GM12873 (cell line): ENCODE measurements around the gene NOLC1.

ENCODE experiments used
- TF ChIP-seq, protein P1 (sequence below): IDR thresholded peaks from 2 replicates; pipeline ENCODE4 v1.5.1; 2012; ENCODE audit warnings: low read depth, mild to moderate bottlenecking, moderate library complexity, low read length, control low read depth; ENCODE audit not compliant: insufficient read depth; ENCODE audit errors: missing control alignments

The NOLC1 gene

DNA sequence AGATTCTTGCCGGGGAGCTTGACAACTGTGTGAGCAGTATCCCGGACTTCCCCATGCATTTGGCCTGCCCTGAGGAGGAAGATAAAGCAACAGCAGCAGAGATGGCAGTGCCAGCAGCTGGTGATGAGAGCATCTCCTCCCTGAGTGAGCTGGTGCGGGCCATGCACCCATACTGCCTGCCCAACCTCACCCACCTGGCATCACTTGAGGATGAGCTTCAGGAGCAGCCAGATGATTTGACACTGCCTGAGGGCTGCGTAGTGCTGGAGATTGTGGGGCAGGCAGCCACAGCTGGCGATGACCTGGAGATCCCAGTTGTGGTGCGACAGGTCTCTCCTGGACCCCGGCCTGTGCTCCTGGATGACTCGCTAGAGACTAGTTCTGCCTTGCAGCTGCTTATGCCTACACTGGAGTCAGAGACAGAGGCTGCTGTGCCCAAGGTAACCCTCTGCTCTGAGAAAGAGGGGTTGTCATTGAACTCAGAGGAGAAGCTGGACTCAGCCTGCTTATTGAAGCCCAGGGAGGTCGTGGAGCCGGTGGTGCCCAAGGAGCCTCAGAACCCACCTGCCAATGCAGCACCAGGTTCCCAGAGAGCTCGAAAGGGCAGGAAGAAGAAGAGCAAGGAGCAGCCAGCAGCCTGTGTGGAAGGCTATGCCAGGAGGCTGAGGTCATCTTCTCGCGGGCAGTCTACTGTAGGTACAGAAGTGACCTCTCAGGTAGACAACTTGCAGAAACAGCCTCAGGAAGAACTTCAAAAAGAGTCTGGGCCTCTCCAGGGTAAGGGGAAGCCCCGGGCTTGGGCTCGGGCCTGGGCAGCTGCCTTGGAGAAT is 12.7 kb upstream of the NOLC1 start:
- TF ChIP-seq, protein P1, sequence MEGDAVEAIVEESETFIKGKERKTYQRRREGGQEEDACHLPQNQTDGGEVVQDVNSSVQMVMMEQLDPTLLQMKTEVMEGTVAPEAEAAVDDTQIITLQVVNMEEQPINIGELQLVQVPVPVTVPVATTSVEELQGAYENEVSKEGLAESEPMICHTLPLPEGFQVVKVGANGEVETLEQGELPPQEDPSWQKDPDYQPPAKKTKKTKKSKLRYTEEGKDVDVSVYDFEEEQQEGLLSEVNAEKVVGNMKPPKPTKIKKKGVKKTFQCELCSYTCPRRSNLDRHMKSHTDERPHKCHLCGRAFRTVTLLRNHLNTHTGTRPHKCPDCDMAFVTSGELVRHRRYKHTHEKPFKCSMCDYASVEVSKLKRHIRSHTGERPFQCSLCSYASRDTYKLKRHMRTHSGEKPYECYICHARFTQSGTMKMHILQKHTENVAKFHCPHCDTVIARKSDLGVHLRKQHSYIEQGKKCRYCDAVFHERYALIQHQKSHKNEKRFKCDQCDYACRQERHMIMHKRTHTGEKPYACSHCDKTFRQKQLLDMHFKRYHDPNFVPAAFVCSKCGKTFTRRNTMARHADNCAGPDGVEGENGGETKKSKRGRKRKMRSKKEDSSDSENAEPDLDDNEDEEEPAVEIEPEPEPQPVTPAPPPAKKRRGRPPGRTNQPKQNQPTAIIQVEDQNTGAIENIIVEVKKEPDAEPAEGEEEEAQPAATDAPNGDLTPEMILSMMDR, result no peak

GRCh38 chr10:102140218-102140617 is 12.0 kb upstream of the NOLC1 start:
- TF ChIP-seq, protein P1, result no peak

DNA sequence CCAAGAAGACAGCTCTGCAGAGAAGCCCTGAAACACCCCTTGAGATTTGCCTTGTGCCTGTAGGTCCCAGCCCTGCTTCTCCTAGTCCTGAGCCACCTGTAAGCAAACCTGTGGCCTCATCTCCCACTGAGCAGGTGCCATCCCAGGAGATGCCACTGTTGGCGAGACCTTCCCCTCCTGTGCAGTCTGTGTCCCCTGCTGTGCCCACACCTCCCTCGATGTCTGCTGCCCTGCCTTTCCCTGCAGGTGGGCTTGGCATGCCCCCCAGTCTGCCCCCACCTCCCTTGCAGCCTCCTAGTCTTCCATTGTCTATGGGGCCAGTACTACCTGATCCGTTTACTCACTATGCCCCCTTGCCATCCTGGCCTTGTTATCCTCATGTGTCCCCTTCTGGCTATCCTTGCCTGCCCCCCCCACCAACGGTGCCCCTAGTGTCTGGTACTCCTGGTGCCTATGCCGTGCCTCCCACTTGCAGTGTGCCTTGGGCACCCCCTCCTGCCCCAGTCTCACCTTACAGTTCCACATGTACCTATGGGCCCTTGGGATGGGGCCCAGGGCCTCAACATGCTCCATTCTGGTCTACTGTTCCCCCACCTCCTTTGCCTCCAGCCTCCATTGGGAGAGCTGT is 11.2 kb upstream of the NOLC1 start:
- TF ChIP-seq, protein P1, result no peak

DNA sequence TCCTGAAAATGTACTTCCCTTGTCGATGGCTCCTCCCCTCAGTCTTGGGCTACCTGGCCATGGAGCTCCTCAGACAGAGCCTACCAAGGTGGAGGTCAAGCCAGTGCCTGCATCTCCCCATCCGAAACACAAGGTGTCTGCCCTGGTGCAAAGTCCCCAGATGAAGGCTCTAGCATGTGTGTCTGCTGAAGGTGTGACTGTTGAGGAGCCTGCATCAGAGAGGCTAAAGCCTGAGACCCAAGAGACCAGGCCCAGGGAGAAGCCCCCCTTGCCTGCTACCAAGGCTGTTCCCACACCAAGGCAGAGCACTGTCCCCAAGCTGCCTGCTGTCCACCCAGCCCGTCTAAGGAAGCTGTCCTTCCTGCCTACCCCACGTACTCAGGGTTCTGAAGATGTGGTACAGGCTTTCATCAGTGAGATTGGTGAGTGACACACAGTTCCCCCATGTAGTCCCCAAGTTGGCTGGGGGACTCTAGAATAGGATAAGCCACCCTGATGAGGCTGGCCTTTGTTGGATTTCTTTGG is 10.5 kb upstream of the NOLC1 start:
- TF ChIP-seq, protein P1, result no peak

- TF ChIP-seq, protein P1, result no peak
Observed at GRCh38 chr10:102146971-102147428, 5.2 kb upstream of the NOLC1 start.

DNA sequence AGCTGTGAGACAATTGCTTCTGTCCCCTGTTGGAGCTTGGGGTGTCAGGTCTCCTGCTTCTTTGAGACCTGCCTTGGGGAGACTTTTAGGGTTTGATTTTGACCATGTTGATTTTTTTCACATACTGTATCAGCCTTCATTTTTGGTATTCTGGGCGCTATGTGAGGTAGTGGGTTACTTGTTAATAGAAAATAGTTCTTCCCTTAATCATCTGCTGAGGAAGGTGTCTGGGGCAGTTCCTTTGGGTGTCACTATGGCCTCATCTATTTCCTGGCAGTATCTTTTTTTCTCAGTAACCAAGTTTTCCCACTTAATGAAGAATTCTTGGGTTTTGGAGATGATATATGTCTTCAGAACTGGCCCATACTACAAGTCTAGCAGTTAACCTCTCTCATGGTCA is 4.6 kb upstream of the NOLC1 start:
- TF ChIP-seq, protein P1, result no peak

DNA sequence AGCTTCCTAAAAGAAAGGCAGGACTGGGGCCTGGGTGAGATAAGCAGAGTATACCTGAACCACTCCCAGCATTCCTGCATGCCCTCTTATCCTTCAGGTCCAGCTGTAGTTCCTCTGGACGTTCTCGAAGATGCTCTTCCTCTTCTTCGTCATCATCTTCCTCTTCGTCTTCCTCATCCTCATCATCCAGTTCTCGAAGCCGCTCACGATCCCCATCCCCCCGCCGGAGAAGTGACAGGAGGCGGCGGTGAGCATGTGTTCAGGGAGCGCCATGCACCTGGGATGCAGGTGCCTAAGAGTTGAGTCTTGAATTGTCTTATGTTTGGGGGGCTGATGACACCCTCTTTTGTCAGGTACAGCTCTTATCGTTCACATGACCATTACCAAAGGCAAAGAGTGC is 3.9 kb upstream of the NOLC1 start:
- TF ChIP-seq, protein P1, result no peak
